Measurements from ENCODE around the gene CTNNA2. TPM values are rescaled to one million over a fixed set of nuclear protein-coding genes. Genes with fewer than 3 reads are reported as not detected.

CTNNA2 gene
- total and polyA plus RNA-seq, 8 donors = 0.08 to 0.56 (median 0.17) TPM; not detected in 2

GRCh38 chr2:79776461-79776860, 263.6 kb downstream of the CTNNA2 start:
- no peak for TF ChIP-seq CTCF (IDR thresholded peaks at IDR 0.05)

GRCh38 chr2:79780781-79781180, 267.9 kb downstream of the CTNNA2 start:
- no peak for ATAC-seq

More at GRCh38 chr2:79776461-79776860, 263.6 kb downstream of the CTNNA2 start:
- ATAC-seq = no peak
- Histone ChIP-seq H3K4me3 (no peak overlapping the region), H3K9me3 (no peaks in the 10 kb centered on the region), H3K36me3 (no peaks in the 10 kb centered on the region), H3K27ac (no peak overlapping the region), H3K27me3 (no peaks in the 10 kb centered on the region), H3K4me1 (no peaks in the 10 kb centered on the region)
- no peak for DNase-seq
- intact Hi-C loops (cut with DNase I) = no loop called here

GRCh38 chr2:79782576-79783452, 270.0 kb downstream of the CTNNA2 start:
- Histone ChIP-seq H3K27ac (no peak overlapping the region), H3K4me3 (no peak overlapping the region), H3K36me3 (no peaks in the 10 kb centered on the region), H3K9me3 (no peaks in the 10 kb centered on the region), H3K27me3 (no peaks in the 10 kb centered on the region), H3K4me1 (no peaks in the 10 kb centered on the region)
- no peak for TF ChIP-seq CTCF (IDR thresholded peaks at IDR 0.05)
- intact Hi-C loops (cut with DNase I) = no loop called here
- no peak for ATAC-seq
- no peak for DNase-seq

More at GRCh38 chr2:79780781-79781180, 267.9 kb downstream of the CTNNA2 start:
- H3K4me1 ChIP-seq = no peaks in the 10 kb centered on the region
- DNase-seq = no peak
- H3K27me3 ChIP-seq = no peaks in the 10 kb centered on the region
- no peaks in the 10 kb centered on the region for H3K36me3 ChIP-seq
- intact Hi-C loops (cut with DNase I) = no loop called here
- no peak overlapping the region for H3K4me3 ChIP-seq
- TF ChIP-seq CTCF (IDR thresholded peaks at IDR 0.05) = no peak
- H3K9me3 ChIP-seq = no peaks in the 10 kb centered on the region
- H3K27ac ChIP-seq = no peak overlapping the region

- ATAC-seq (no peak), DNase-seq (no peak)
- Histone ChIP-seq H3K4me3 (no peak overlapping the region), H3K36me3 (no peaks in the 10 kb centered on the region), H3K4me1 (no peaks in the 10 kb centered on the region), H3K27ac (no peak overlapping the region), H3K27me3 (no peaks in the 10 kb centered on the region), H3K9me3 (no peaks in the 10 kb centered on the region)
- TF ChIP-seq CTCF (IDR thresholded peaks at IDR 0.05) = no peak
- intact Hi-C loops (cut with DNase I) = no loop called here
Measured at GRCh38 chr2:79788952-79789651, 276.3 kb downstream of the CTNNA2 start.

- ATAC-seq = no peak
- TF ChIP-seq CTCF (IDR thresholded peaks at IDR 0.05) = no peak
- intact Hi-C loops (cut with DNase I) = no loop called here
Measured at GRCh38 chr2:79789811-79790210, 277.0 kb downstream of the CTNNA2 start.

More at GRCh38 chr2:79789811-79790210, 277.0 kb downstream of the CTNNA2 start:
- H3K27ac ChIP-seq = no peak overlapping the region
- no peaks in the 10 kb centered on the region for H3K4me1 ChIP-seq
- H3K36me3 ChIP-seq = no peaks in the 10 kb centered on the region
- H3K9me3 ChIP-seq = no peaks in the 10 kb centered on the region
- no peak for DNase-seq
- H3K4me3 ChIP-seq = no peak overlapping the region
- no peaks in the 10 kb centered on the region for H3K27me3 ChIP-seq

Measured in left lung (tissue), 10 donors.